ENCODE results near the gene DGLUCY.

Gene DGLUCY

DNA sequence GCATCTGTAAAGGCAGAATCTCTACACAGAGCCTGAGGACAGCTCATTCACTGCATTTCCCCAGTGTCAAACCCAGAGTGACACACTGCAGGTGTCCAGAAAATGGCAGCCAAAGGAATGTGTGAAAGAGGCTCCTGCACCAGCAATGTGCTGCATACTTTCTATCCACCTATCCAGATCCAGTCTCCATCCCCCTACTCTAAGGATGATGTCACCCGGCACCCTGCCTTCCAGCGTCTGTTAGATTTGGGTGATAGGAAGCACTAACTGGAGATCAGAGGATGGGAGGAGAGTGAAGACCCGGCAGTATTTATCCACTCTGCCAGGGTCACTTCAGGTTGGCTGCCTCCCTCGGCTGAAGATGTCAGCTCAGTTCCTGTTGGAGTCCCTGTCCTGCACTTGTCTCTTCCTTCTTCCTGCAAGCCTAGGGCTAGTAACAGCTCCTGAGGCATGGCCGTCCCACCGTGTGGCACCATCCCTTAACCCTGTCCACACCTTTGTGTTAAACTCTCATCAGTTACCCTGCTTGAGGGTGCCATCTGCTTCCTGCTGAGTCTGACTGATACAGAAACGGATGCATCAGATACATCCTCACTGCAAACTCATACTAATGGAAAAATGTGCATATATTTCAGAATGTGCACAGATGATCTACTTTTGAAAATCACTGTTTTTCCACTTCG is 143.6 kb downstream of the DGLUCY start:
- Histone ChIP-seq H3K4me3 (no peak overlapping the region), H3K9me3 (no peaks in the 10 kb centered on the region), H3K36me3 (no peaks in the 10 kb centered on the region), H3K27ac (no peak overlapping the region), H3K27me3 (peaks cover 0 to 8% of the 10 kb centered on the region in 2 donors), H3K4me1 (peaks cover 0 to 11% (median 8%) of the 10 kb centered on the region in 4 donors)
- no peak for TF ChIP-seq CTCF (IDR thresholded peaks at IDR 0.05)
- intact Hi-C loops (cut with DNase I; ENCODE audit: low total_unique reads): no loop called here
- DNase-seq: no peak

- Histone ChIP-seq H3K27ac (no peak overlapping the region), H3K27me3 (peaks cover 0 to 6% of the 10 kb centered on the region in 2 donors), H3K36me3 (no peaks in the 10 kb centered on the region), H3K4me3 (no peak overlapping the region), H3K9me3 (no peaks in the 10 kb centered on the region), H3K4me1 (peaks cover 0 to 6% (median 3%) of the 10 kb centered on the region in 4 donors)
- TF ChIP-seq CTCF (IDR thresholded peaks at IDR 0.05): no peak
- DNase-seq: no peak
- intact Hi-C loops (cut with DNase I; ENCODE audit: low total_unique reads): no loop called here
These were observed 144.2 kb downstream of the DGLUCY start for GRCh38 chr14:91258011-91258618.

DNA sequence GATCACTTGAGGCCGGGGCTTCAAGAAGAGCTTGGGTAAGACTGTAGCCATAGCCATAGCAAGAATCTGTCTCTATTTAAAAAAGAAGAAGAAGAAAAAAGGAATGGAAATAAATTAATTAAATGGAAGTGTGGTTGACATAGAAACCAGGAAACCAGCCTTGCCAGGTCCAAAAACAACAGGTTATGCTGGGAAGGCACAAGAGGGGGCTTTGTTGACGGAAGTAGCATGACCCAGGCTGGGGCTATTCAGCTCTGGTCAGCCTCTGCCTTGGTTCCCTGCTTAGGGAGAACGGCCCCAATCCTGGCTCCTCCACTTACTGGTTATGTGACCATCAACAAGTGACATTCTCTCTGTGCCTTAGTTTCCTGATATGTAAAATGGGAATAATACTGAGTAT is 145.0 kb downstream of the DGLUCY start:
- Histone ChIP-seq H3K27ac (no peak overlapping the region), H3K27me3 (peaks cover 0 to 12% of the 10 kb centered on the region in 2 donors), H3K9me3 (no peaks in the 10 kb centered on the region), H3K36me3 (no peaks in the 10 kb centered on the region), H3K4me1 (peaks cover 0 to under 1% (median under 1%) of the 10 kb centered on the region in 4 donors), H3K4me3 (no peak overlapping the region)
- intact Hi-C loops (cut with DNase I; ENCODE audit: low total_unique reads): no loop called here
- no peak for DNase-seq
- TF ChIP-seq CTCF (IDR thresholded peaks at IDR 0.05): no peak

DNA sequence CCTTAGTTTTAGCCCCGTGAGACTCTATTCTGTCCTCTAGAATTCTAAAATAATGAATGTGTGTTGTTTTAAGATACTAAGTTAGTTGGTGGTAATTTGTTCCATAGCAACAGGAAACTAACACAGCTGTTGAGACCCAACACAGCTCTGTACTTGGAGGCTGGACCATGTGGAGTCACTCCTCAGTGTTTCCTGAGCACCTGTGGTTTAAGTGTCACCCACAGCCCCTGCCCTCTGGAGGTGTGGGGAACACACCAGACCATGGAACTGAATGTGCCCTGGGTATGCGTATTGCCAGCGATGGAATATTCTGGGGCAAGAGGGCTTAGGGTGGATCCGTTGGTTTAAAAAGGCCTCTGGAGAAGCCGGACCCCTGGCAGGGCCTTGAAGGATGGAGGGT is 147.2 kb downstream of the DGLUCY start:
- H3K36me3 ChIP-seq: no peaks in the 10 kb centered on the region
- intact Hi-C loops (cut with DNase I; ENCODE audit: low total_unique reads): no loop called here
- no peak for TF ChIP-seq CTCF (IDR thresholded peaks at IDR 0.05)
- H3K9me3 ChIP-seq: no peaks in the 10 kb centered on the region
- DNase-seq: no peak
- H3K4me1 ChIP-seq: peaks cover 0 to 9% (median 8%) of the 10 kb centered on the region in 4 donors
- H3K27me3 ChIP-seq: peaks cover 0 to 26% of the 10 kb centered on the region in 2 donors
- H3K27ac ChIP-seq: no peak overlapping the region
- H3K4me3 ChIP-seq: no peak overlapping the region

GRCh38 chr14:91261986-91262549 is 148.2 kb downstream of the DGLUCY start:
- Histone ChIP-seq H3K4me3 (no peak overlapping the region), H3K4me1 (peaks cover 0 to 9% (median 8%) of the 10 kb centered on the region in 4 donors), H3K27me3 (peaks cover 0 to 26% of the 10 kb centered on the region in 2 donors), H3K9me3 (no peaks in the 10 kb centered on the region), H3K36me3 (no peaks in the 10 kb centered on the region), H3K27ac (no peak overlapping the region)
- no peak for DNase-seq
- intact Hi-C loops (cut with DNase I; ENCODE audit: low total_unique reads): no loop called here
- no peak for TF ChIP-seq CTCF (IDR thresholded peaks at IDR 0.05)

Data from tibial artery (tissue), 4 donors.